Retina (tissue), 1 donor: ENCODE data around the gene EEF1A2.
A peak's percentile ranks its signal among the peaks of the same experiment; 100 is the strongest.
"Not testable (repeated sequence)": the region's sequence is repeated elsewhere in the genome, so short reads cannot be mapped to it uniquely, and the experiment has no call there.

ENCODE experiments used
- DNase-seq: peaks from one replicate; pipeline ENCODE4 v3.0.0-alpha.2; 2016

The EEF1A2 gene

GRCh38 chr20:63519668-63520503, 21.0 kb upstream of the EEF1A2 start:
- peak; percentile 87 for DNase-seq

DNA sequence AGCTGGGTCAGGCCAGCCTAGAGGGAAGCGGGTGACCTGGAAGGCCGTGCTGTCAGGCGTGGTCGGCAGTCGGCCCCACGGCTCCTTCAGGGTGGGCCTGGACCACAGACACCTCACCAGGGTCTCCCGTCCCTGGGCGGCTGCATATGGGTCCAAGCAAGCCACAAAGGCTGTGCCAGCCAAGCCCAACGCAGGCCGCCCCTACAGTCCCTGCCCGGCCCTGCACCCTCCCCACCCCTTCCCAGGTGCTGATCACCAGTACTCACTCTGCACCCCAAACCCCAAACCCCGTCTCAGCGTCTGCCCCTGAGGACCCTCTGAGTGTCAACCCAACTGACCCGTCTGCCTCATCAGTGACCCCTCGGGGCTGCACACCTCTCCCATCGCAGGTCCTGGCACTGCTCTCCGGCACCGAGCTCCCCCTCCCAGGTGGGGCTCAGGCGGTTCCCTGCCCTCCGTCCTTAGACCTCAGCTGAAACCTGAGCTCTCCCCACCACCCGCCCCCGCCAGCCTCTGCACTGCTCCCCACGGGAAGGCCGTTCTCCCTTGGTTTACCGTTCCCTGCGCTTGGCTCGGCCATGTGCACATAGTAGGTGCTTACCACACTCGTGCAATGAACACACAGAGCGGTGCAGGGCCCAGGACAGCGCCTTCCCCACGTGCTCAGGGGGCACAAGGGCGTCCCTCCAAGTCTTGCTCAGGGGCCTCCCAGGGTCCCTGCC, 20.2 kb upstream of the EEF1A2 start:
- DNase-seq = no peak

DNA sequence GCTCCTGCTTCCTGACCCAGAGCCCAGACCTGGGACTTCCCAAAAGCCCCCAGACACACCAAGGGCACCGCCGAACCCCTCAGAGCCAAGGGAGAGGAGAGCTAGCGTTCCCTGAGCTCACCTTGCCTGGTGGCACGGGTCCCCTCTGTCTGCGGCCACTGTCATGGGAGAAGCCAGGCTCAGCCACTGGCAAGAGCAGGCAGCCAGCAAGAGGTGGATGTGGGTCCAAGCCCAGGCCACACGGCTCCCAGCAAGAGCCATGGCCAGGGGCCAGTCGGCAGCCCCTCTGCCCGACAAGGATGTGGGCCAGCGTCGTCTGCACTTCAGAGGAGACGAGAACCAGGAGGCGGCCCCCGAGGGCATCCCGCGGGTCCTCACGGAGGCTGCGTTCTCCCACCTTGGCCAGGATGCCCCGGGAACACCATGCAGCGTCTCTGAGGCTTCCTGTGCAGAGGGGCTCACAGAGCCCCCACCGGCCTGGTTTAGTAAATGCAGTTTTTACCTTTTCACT, 19.5 kb upstream of the EEF1A2 start:
- DNase-seq = peak; percentile 41

GRCh38 chr20:63517376-63518309, 18.8 kb upstream of the EEF1A2 start:
- DNase-seq = peak; percentile 9

- not testable (repeated sequence) for DNase-seq
Observed at GRCh38 chr20:63514520-63514919, 15.6 kb upstream of the EEF1A2 start.

GRCh38 chr20:63513207-63513606, 14.3 kb upstream of the EEF1A2 start:
- no peak for DNase-seq

GRCh38 chr20:63509088-63509564, 10.2 kb upstream of the EEF1A2 start:
- no peak for DNase-seq

DNA sequence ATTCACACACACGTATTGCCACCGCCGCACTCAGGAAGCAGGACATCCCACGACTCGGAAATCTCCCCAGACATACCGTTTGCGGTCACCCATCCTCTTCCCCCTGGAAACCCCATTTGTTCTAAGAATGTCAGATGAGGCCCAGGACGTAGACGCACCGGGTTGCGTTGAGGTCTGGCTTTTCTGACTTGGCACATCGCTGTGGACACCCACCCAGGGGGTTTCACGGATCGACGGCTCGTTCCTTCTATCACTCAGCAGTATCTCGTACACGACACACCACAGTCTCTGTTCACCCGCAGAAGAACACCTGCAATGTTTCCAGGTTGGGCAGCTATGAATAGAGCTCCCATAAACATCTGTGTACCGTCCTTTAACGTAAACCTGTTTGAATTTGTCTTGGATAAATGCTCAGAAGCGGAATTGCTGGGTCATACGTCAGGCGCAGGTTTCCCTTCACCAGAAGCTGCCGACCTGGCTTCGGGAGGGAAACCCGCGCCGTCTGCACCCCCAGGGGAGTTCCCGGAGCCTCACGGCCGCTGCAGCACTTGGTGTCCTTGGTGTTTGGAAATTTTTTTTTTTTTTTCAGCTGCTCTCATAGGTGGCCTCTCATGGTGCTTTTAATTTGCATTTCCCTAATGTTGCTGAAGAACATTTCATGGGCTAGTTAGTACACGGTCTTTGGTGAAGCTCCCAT, 9.3 kb upstream of the EEF1A2 start:
- no peak for DNase-seq

- DNase-seq = no peak
Observed at GRCh38 chr20:63507083-63507743, 8.3 kb upstream of the EEF1A2 start.

- DNase-seq = no peak
Observed at GRCh38 chr20:63505723-63506122, 6.8 kb upstream of the EEF1A2 start.

- DNase-seq = no peak
Observed at GRCh38 chr20:63505281-63505680, 6.4 kb upstream of the EEF1A2 start.

- DNase-seq = no peak
Observed at GRCh38 chr20:63504642-63505041, 5.8 kb upstream of the EEF1A2 start.

DNA sequence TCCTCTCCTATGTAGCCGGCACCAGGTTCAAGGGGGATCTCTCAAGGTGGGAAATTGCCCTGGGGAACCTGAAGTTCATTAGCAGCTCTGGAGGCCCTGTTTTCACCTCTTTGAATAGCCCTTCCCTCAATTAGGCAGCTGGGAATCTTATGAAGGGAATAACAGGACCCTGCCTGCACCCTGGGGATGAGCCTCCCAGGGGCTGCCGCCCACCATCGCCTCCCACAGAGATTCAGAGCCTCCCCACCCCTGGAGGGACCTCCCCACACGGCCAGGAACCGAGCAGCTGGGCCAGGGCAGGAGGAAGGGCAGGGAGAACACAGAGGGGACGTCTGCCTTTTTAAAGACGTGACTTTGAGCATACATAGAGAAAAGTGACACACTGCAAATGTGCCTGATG, 4.6 kb upstream of the EEF1A2 start:
- no peak for DNase-seq

- peak; percentile 63 for DNase-seq
Observed at GRCh38 chr20:63502671-63503172, 3.8 kb upstream of the EEF1A2 start.

- DNase-seq = peak; percentile 71
Observed at GRCh38 chr20:63501818-63502670, 3.2 kb upstream of the EEF1A2 start.

DNA sequence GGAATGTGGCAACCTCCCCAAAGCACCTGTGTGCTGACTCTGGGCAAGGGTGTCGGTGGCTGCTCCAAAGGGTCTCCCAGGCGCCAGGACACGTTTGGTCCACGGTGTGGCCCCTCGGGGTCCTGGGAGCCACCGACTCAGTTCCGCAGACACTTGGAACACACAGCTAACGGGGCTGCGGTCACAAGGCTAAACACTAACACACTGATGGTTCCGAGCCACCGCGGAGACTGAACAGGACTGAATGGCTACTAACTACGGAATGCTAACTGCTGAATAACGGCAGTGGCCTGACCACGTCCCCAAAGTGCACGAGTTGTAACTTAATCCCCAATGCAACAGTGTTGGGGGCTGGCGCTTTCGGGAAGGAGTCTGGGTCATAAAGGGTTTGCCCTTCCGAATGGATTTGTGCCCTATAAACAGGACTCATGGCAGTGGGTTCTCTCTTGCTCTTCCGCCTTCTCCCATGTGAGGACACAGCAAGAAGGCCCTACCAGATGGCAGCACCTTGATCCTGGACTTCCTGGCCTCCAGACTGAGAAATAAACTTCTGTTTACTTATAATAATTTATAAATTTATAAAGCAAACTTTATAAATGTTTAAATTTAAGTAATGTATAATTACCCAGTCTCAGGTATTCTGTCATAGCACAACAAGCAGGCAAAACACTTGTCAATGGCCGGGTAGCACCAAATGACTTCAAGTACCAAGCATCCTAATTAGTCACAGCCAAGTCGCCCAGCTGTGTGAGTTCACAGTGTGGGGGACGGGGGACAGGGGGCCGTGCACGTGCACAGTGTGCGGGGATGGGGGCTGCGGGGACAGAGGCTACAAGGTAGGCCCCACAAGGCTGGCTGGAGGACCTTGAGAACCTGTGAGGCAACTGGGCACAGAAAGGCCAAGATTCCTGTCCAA, 2.3 kb upstream of the EEF1A2 start:
- DNase-seq = peak; percentile 9

DNA sequence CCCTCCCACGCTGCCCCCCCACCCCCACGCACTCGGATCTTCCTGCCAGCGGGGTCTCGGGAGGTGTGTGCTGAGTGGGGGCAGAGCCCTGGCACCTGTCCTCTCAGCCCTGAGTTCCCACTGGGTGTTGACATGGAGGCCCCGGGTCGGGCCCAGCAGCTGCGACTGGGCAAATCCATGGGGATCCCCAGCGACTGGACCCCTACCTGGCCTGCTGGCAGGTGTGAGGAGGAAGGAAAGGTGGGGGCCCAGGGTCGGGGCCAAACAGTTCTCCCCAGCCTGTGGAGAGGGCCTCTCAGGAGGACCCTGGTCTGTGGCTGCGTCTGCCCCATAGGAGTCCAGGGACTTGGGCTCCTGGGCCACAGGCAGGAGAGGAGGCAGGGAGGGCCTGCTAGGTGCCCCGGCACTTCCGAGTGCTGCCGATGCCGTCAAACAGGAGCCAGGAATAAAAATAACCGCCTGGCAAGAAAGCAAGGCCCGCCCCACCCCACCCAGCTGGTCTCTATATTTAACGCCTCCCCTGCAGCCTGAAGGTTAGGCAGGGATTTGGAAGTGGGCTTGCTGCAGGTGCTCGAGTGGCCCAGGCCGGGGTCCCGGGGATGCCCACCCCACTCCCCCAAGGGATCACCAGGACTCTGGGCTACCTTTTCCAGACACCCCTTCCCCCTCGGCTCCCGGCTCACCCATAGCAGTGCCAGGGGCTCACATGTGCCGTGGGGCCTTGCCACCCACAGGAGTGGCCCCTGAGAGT, 1.4 kb upstream of the EEF1A2 start:
- DNase-seq = no peak

GRCh38 chr20:63499338-63499969, 571 bp upstream of the EEF1A2 start:
- peak; percentile 77 for DNase-seq
